Astrocyte (in vitro differentiated cells and primary cell): ENCODE results near the gene ENTPD8.

Experiments used
- EZH2 ChIP-seq: IDR thresholded peaks from 2 replicates; pipeline ENCODE4 v1.6.1; 2012; ENCODE audit warnings: mild to moderate bottlenecking, low read length, inconsistent platforms; ENCODE audit not compliant: insufficient read depth
- TF ChIP-seq, protein P1 (sequence below): IDR thresholded peaks from 2 replicates; pipeline ENCODE4 v1.5.1; 2011; ENCODE audit warnings: low read depth, mild to moderate bottlenecking, inconsistent platforms, low read length, moderate library complexity; ENCODE audit not compliant: insufficient read depth

DNA sequence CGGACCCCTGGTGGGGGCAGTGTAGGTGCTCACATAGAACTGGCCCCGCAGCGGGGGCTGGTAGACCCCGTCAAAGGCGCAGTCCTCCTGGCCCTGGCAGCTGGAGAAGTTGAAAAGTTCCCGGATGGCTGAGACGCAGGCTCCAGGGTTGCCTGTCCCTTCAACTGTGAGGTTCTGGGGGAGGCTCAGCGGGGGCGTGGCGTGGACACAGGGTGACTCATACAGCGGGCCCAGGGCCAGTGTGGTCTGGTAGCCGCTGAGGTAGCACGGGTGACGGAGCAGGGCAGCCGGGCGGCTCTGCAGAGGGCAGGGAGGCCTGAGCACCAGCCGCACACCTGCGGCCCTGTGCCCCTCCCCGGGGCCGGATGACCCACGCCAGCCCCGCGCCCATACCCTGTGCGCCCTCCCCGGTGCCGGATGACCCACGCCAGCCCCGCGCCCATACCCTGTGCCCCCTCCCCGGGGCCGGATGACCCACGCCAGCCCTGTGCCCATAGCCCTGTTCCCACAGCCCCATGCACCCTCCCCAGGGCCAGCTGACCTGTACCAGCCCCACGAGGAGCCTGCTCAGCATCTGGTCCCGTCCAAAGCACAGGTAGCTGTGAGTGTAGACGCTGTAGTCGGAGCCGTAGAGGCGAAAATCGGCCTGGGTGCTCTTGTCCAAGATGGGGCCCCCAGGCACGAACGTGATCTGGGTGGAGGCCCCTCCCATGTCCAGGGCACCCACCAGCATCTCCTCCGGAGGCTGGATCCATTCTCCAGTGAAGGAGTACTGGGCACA, 5.0 kb downstream of the ENTPD8 start:
- TF ChIP-seq, protein P1, sequence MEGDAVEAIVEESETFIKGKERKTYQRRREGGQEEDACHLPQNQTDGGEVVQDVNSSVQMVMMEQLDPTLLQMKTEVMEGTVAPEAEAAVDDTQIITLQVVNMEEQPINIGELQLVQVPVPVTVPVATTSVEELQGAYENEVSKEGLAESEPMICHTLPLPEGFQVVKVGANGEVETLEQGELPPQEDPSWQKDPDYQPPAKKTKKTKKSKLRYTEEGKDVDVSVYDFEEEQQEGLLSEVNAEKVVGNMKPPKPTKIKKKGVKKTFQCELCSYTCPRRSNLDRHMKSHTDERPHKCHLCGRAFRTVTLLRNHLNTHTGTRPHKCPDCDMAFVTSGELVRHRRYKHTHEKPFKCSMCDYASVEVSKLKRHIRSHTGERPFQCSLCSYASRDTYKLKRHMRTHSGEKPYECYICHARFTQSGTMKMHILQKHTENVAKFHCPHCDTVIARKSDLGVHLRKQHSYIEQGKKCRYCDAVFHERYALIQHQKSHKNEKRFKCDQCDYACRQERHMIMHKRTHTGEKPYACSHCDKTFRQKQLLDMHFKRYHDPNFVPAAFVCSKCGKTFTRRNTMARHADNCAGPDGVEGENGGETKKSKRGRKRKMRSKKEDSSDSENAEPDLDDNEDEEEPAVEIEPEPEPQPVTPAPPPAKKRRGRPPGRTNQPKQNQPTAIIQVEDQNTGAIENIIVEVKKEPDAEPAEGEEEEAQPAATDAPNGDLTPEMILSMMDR = no peak
- no peak for TF ChIP-seq EZH2
